Endothelial cell of umbilical vein (primary cell): ENCODE results near the gene RRP1.

Experiments
- EZH2 ChIP-seq: IDR thresholded peaks from 2 replicates; pipeline ENCODE4 v1.6.1; 2012; ENCODE audit warnings: borderline replicate concordance, low read depth, mild to moderate bottlenecking, moderate library complexity, low read length, inconsistent platforms; ENCODE audit not compliant: severe bottlenecking
- GATA2 ChIP-seq: IDR thresholded peaks from 2 replicates; pipeline ENCODE4 v1.7.0; 2011; ENCODE audit warnings: low read depth, mild to moderate bottlenecking, moderate library complexity, mixed read lengths, low read length; ENCODE audit not compliant: insufficient read length, insufficient read depth
- MYC ChIP-seq: IDR thresholded peaks from one replicate; pipeline ENCODE4 v1.6.1; 2011; ENCODE audit warnings: mild to moderate bottlenecking, low read depth, low read length
- POLR2A ChIP-seq: IDR thresholded peaks from 2 replicates; pipeline ENCODE4 v1.6.1; 2012; ENCODE audit warnings: low read depth, mild to moderate bottlenecking, control low read depth, low read length
- TF ChIP-seq, protein P1 (sequence below), 2 donors: IDR thresholded peaks; 1 replicate in 1 of 2; 2 replicates in 1 of 2; pipeline ENCODE4 v1.5.1; 2011; ENCODE audit warnings: low read length in 2 of 2, mild to moderate bottlenecking in 2 of 2, moderate library complexity in 2 of 2, control low read depth in 1 of 2, inconsistent platforms in 1 of 2, low read depth in 1 of 2; ENCODE audit not compliant: insufficient read depth in 1 of 2; ENCODE audit errors: extremely low read depth in 1 of 2
- TF ChIP-seq, protein P2 (sequence below): IDR thresholded peaks from 2 replicates; pipeline ENCODE4 v1.6.1; 2011; ENCODE audit not compliant: insufficient read depth, insufficient read length

DNA sequence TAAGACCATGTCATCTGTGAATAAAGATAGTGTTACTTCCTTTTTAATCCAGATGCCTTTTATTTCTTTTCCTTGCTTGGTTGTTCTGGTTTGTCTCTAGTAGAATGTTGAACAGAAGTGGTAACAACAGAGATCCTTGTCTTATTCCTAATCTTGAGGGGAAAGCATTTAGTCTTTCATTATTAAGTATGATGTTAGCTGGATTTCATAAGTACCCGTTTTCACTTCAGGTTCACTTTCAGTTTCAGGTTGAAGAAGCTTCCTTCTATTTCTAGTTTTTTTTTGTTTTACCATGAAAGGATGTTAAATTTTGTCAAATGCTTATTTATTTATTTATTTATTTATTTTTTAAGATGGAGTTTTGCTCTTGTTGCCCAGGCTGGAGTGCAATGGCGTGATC lies 53.4 kb downstream of the RRP1 start:
- TF ChIP-seq, protein P1, sequence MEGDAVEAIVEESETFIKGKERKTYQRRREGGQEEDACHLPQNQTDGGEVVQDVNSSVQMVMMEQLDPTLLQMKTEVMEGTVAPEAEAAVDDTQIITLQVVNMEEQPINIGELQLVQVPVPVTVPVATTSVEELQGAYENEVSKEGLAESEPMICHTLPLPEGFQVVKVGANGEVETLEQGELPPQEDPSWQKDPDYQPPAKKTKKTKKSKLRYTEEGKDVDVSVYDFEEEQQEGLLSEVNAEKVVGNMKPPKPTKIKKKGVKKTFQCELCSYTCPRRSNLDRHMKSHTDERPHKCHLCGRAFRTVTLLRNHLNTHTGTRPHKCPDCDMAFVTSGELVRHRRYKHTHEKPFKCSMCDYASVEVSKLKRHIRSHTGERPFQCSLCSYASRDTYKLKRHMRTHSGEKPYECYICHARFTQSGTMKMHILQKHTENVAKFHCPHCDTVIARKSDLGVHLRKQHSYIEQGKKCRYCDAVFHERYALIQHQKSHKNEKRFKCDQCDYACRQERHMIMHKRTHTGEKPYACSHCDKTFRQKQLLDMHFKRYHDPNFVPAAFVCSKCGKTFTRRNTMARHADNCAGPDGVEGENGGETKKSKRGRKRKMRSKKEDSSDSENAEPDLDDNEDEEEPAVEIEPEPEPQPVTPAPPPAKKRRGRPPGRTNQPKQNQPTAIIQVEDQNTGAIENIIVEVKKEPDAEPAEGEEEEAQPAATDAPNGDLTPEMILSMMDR (IDR thresholded peaks at IDR 0.05; ENCODE audit: extremely low read depth in 1 of 2, insufficient read depth in 1 of 2, low read depth in 1 of 2, low read length in 2 of 2), result no peak
- TF ChIP-seq POLR2A (no peak), EZH2 (no peak), GATA2 (no peak), MYC (no peak)
- TF ChIP-seq, protein P2, sequence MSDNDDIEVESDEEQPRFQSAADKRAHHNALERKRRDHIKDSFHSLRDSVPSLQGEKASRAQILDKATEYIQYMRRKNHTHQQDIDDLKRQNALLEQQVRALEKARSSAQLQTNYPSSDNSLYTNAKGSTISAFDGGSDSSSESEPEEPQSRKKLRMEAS, result no peak
